ENCODE data around the gene AGAP2.
A peak's percentile ranks its signal among the peaks of the same experiment; 100 is the strongest.

The AGAP2 gene

GRCh38 chr12:57751788-57752667 is 13.5 kb upstream of the AGAP2 start, which contains the start of gene CDK4:
TSS of gene CDK4 (minus strand) at chr12:57752310. CDS start at chr12:57751717, 593 bp downstream.
- DNase-seq, result peak; percentile 100

DNA sequence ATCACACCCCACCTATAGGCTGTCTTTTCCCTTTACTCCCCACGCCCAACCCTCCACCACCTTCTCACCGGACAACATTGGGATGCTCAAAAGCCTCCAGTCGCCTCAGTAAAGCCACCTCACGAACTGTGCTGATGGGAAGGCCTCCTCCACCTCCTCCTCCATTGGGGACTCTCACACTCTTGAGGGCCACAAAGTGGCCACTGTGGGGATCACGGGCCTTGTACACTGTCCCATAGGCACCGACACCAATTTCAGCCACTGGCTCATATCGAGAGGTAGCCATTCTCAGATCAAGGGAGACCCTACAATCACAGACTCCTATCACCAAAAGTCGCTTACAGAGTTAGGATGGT is 12.9 kb upstream of the AGAP2 start:
- peak; percentile 64 for DNase-seq

DNA sequence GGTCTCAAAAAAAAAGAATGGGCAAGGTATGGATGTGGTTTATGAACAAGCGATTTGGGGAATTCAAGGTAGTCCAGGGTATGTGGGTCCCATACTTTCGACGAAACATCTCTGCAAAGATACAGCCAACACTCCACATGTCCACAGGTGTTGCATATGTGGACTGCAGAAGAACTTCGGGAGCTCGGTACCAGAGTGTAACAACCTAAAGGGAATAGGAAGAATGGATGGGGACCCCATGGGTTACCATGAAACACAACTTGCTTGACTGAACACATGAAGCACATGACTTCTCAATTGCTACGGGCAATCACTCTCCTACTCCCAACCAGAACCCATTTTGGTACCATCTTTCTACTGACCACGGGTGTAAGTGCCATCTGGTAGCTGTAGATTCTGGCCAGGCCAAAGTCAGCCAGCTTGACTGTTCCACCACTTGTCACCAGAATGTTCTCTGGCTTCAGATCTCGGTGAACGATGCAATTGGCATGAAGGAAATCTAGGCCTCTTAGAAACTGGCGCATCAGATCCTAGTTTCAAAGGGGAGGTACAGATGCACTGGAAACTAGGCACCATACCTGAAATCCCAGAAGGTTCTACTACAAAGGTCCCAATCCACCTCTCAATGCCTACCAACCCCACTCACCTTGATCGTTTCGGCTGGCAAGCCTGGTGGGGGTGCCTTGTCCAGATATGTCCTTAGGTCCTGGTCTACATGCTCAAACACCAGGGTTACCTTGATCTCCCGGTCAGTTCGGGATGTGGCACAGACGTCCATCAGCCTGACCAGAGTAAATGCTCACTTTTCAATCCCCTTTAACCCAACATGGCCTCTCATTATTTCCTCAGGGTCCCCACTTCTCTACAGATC is 12.3 kb upstream of the AGAP2 start:
- no peak for DNase-seq

DNA sequence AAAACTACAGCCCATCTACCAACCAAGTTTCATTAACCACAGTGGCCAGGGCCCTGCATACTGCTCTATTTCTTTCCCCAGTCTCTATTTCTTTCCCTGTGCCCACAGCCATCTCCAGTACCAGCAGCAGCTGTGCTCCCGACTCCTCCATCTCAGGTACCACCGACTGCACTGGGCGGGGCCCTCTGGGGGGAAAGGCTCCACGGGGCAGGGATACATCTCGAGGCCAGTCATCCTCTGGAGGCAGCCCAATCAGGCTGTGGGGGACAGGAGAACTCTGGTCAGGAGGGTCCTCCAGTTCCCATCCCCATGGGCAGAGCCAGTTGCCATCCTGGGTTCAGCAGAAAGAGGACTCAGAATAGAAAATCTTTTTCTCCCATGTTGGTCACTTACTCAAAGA is 10.5 kb upstream of the AGAP2 start:
- DNase-seq, result no peak

DNA sequence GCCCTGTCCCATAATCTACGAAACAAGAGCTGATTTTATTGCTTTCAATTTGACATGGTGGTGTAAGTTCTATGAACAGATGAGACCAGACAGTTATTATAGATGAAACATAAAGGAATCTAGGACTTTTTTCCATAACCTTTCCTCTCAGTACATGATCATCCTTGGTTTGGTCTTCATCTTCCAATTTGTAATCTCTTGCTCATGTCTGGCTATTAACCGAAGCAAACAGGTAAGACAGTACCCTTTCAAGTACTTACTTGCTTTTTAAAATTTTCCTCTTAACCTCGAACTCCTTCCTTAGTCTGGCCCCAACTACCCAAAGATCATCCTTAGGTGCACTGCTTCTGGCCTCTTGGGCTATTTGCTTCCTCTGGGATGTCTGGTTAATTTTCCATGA is 7.5 kb upstream of the AGAP2 start:
- no peak for DNase-seq

- DNase-seq, result peak; percentile 75
Observed at GRCh38 chr12:57745485-57745881, 6.9 kb upstream of the AGAP2 start.

GRCh38 chr12:57744777-57745484 is 6.4 kb upstream of the AGAP2 start, which contains the start of gene TSPAN31:
TSS of gene TSPAN31 (plus strand) at chr12:57745039. CDS start at chr12:57745155, 116 bp downstream.
- peak; percentile 99 for DNase-seq

GRCh38 chr12:57744194-57744776 is 5.7 kb upstream of the AGAP2 start:
- DNase-seq, result peak; percentile 97

GRCh38 chr12:57743769-57744168 is 5.2 kb upstream of the AGAP2 start:
- no peak for DNase-seq

GRCh38 chr12:57741844-57742738 is 3.5 kb upstream of the AGAP2 start:
- DNase-seq, result peak; percentile 38

DNA sequence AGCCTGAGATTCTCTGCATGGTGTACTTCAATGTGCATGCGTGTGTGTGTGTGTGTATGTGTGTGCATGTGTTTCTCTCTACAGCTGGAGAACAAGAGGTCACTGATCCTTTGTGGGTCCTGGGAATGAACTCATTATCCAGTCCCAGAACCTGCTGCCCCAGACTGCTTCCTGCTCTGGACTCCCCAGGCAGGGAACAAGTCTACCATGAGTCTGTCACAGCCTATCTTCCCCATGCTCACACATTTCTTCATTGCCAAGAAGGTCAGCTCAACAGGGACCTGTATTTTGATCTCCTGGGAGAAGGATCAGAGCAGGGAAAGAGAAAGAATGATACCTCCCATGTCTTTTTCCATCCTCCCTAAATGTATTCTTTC is 2.9 kb upstream of the AGAP2 start:
- DNase-seq, result peak; percentile 56

GRCh38 chr12:57740656-57741412 is 2.3 kb upstream of the AGAP2 start:
- peak; percentile 56 for DNase-seq

- no peak for DNase-seq
Observed at GRCh38 chr12:57739914-57740538, 1.5 kb upstream of the AGAP2 start.

GRCh38 chr12:57739387-57739786 is 845 bp upstream of the AGAP2 start:
- DNase-seq, result peak; percentile 45

- peak; percentile 68 for DNase-seq
Observed at GRCh38 chr12:57737467-57738460, 778 bp downstream of the AGAP2 start.

DNA sequence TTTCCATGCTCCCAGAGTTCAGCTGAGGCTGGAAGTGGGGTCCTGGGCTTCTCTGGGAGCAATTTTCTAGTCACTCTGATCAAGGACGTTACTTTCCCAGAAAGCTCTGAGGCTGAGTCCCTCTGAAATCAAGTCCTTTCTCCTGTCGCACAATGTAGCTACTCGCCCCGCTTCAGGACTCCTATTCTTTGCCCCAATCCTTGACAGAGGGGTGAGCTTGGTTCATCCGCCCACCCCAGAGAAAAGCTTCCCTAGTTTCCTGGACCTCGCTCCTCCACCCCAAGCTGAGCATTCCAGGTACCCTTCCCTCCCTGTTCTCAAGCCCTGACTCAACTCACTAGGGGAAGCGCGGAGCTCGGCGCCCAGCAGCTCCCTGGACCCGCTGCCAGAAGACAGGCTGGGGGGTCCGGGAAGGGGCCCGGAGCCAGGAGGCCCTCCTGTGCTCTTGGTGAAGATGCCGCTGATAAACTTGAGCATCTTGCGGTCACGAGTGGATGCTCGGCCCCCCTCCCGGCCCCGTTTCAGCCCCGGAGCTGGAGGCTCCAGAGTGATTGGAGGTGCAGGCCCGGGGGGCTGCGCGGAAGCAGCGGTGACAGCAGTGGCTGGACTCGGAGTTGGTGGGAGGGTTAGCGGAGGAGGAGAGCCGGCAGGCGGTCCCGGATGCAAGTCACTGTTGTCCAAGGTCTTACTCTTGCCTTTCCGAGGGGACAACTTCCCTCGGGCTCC is 1.6 kb downstream of the AGAP2 start:
- peak; percentile 62 for DNase-seq

GRCh38 chr12:57735952-57736740 is 2.4 kb downstream of the AGAP2 start:
- DNase-seq, result peak; percentile 88
